Smooth muscle cell of trachea (primary cell): ENCODE results near the gene NKX1-1. TPM values are rescaled to one million over a fixed set of nuclear protein-coding genes. Genes with fewer than 3 reads are reported as not detected.

Experiments used
- total RNA-seq: library from RNA; depleted of rRNA; stranded (reverse); fragments of >200 nt; gene quantifications from 2 replicates; pipeline ENCODE4 v1.2.1, GENCODE V29; 2014

NKX1-1 gene
- not detected in 2 replicates for total RNA-seq

DNA sequence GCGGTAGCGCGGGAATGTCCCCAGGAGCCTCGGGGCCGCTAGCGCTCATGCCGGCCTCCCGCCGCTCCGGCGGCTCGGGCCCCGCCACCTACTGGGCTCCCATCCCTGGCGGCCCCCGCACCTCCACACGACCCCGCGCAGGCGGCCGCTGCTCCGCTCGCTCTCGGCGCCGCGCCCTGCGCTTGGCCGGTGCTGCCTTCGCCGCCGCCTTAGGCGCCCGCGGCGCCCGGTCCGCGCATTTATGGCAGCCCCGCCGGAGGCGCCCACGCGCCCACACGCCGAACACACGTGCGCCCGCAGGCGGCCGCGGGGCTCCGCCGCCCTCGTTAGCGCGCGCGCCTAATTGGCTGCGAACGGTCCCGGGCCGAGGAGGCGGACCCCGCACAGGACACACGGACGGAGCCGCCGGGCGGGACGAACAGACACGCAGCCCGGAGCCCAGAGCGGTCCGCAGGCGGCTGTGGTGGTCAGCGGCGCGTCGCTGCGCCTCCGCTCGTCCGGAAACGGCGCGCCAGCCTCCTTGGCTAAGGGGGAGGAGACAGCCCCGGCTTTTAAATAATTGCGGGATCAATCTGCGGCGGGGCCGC is at the start of gene NKX1-1:
Gene NKX1-1 (minus strand): TSS at position 49 of the 587 bp plus-strand sequence. CDS start 0 bp downstream, at position 49.

Other genes with a start within 250 kb of the NKX1-1 start
- 846 and 1,031 TPM in 2 replicates for gene SPON2, start 233.9 kb downstream of the NKX1-1 start, total RNA-seq
- gene CTBP1, start 157.3 kb downstream of the NKX1-1 start, total RNA-seq: 326 and 458 TPM in 2 replicates
- gene MAEA, start 116.6 kb downstream of the NKX1-1 start, total RNA-seq: 78.1 and 81.9 TPM in 2 replicates
- 13.4 and 15.4 TPM in 2 replicates for gene UVSSA, start 59.2 kb downstream of the NKX1-1 start, total RNA-seq